HepG2 (cell line): ENCODE results near the gene TBXAS1. TPM values are rescaled to one million over a fixed set of nuclear protein-coding genes. Genes with fewer than 3 reads are reported as not detected.

Experiments
- ATAC-seq: fragments of 200-7000 bp; cut with Tn5 transposase; 3 replicates; pipeline ENCODE4 v1.9.1; 2020; ENCODE audit warnings: mild to moderate bottlenecking, moderate library complexity
- BruUV-seq: library from RNA; stranded (reverse); fragments of 400-500 nt; replicated peaks from 2 replicates; lab custom pipeline; 2021; lab: Mats Ljungman, UMichigan
- CTCF ChIA-PET: fragments of 300-600 bp; formaldehyde crosslinking; extraction: SDS; loops from one replicate; lab custom pipeline; 2021; ENCODE audit warnings: low total read pairs, inconsistent platforms, low intra/inter-chr PET ratio; lab: Yijun Ruan, JAX
- POLR2A ChIA-PET: fragments of 350-600 bp; sonication (Branson Sonifier 250); formaldehyde crosslinking; loops from one replicate; lab custom pipeline; 2020; ENCODE audit warnings: antibody characterized with exemption, inconsistent platforms; lab: Yijun Ruan, JAX
- DNase-seq: peaks from one replicate; pipeline ENCODE4 v3.0.0-alpha.2; 2015; ENCODE audit warnings: low spot score
- FAIRE-seq: peaks from 3 replicates; lab custom pipeline; 2011; peaks lifted over from hg19 to GRCh38; lab: Jason Lieb, UNC
- H2AFZ ChIP-seq: one replicate; pipeline ENCODE4 v1.6.1; 2011; ENCODE audit warnings: low read length, inconsistent platforms
- H3K27ac ChIP-seq: fragments of 300-600 bp; 3 replicates; pipeline ENCODE4 v1.8.0; 2011; ENCODE audit warnings: mixed run types, mild to moderate bottlenecking, mixed read lengths, low read length, inconsistent platforms; ENCODE audit not compliant: insufficient read depth; ENCODE audit errors: extremely low read length
- H3K27me3 ChIP-seq, 2 experiments: fragments of 200-600 bp in 1 of 2; 2 replicates in 1 of 2; 3 replicates in 1 of 2; pipeline versions ENCODE4 v1.6.0 to v1.8.0; 2011; ENCODE audit warnings: low read length in 2 of 2, mild to moderate bottlenecking in 2 of 2, moderate library complexity in 2 of 2, inconsistent platforms in 1 of 2; ENCODE audit not compliant: insufficient read depth in 2 of 2, control insufficient read depth in 1 of 2
- H3K36me3 ChIP-seq, 2 experiments: fragments of 200-600 bp in 1 of 2; replicated peaks in 1 of 2; 2 replicates in 1 of 2; 3 replicates in 1 of 2; pipeline versions ENCODE4 v1.5.1 to v1.8.0; 2011; ENCODE audit warnings: low read length in 2 of 2, inconsistent platforms in 1 of 2; ENCODE audit not compliant: insufficient read depth in 2 of 2, control insufficient read depth in 1 of 2
- H3K4me1 ChIP-seq: 2 replicates; pipeline ENCODE4 v1.5.1; 2012; ENCODE audit warnings: low read length, inconsistent platforms; ENCODE audit not compliant: insufficient read depth
- H3K4me2 ChIP-seq: 2 replicates; pipeline ENCODE4 v1.6.0; 2011; ENCODE audit warnings: low read depth, low read length, inconsistent platforms
- H3K4me3 ChIP-seq, 3 experiments: fragments of 200-600 bp in 1 of 3; sonication (generic), shearing (Covaris generic) in 1 of 3; replicated peaks in 1 of 3; 2 replicates each; pipeline ENCODE4 v1.5.1; 2011 to 2016; ENCODE audit warnings: low read length in 3 of 3, inconsistent platforms in 2 of 3, low read depth in 2 of 3, mild to moderate bottlenecking in 2 of 3, control low read depth in 1 of 3, mixed read lengths in 1 of 3; ENCODE audit not compliant: insufficient read depth in 1 of 3
- H3K79me2 ChIP-seq: one replicate; pipeline ENCODE4 v1.6.1; 2011; ENCODE audit warnings: low read length, inconsistent platforms; ENCODE audit not compliant: insufficient read depth
- H3K9ac ChIP-seq: 2 replicates; pipeline ENCODE4 v1.6.0; 2011; ENCODE audit warnings: mild to moderate bottlenecking, low read depth, low read length, inconsistent platforms; ENCODE audit not compliant: insufficient read depth
- H3K9me3 ChIP-seq: 2 replicates; pipeline ENCODE4 v1.5.1; 2012; ENCODE audit warnings: mild to moderate bottlenecking, low read length
- H4K20me1 ChIP-seq: 2 replicates; pipeline ENCODE4 v1.6.0; 2011; ENCODE audit warnings: inconsistent platforms, mild to moderate bottlenecking, low read length, moderate library complexity; ENCODE audit not compliant: insufficient read depth
- EHMT2 ChIP-seq: fragments of 200-600 bp; sonication (generic); IDR thresholded peaks from 2 replicates; pipeline ENCODE4 v1.7.0; 2017; ENCODE audit warnings: antibody characterized with exemption, low read depth, low read length, borderline replicate concordance
- ELF4 ChIP-seq: sonication (generic); formaldehyde crosslinking; IDR thresholded peaks from 2 replicates; pipeline ENCODE4 v1.5.0; 2020; ENCODE audit warnings: missing genetic modification reagents, mild to moderate bottlenecking, moderate library complexity, borderline replicate concordance
- HNRNPL ChIP-seq: fragments of 200-400 bp; formaldehyde crosslinking; IDR thresholded peaks from 2 replicates; pipeline ENCODE4 v1.6.1; 2017; ENCODE audit warnings: mild to moderate bottlenecking, low read depth, low read length
- NCOR1 ChIP-seq: fragments of 200-600 bp; sonication (generic); IDR thresholded peaks from 2 replicates; pipeline ENCODE4 v1.7.0; 2017; ENCODE audit warnings: antibody characterized with exemption, low read length, borderline replicate concordance
- NFYC ChIP-seq: IDR thresholded peaks from 2 replicates; pipeline ENCODE4 v1.6.1; 2016; ENCODE audit warnings: missing genetic modification reagents, missing compliant biosample characterization
- NR2C2 ChIP-seq: sonication (generic); formaldehyde crosslinking; IDR thresholded peaks from 2 replicates; pipeline ENCODE4 v1.4.0; 2020; ENCODE audit warnings: missing genetic modification reagents, mild to moderate bottlenecking, moderate library complexity, borderline replicate concordance
- PAF1 ChIP-seq: IDR thresholded peaks from 2 replicates; pipeline ENCODE4 v1.6.1; 2016; ENCODE audit warnings: missing genetic modification reagents, missing compliant biosample characterization
- RXRA ChIP-seq: sonication (generic); formaldehyde crosslinking; IDR thresholded peaks from 2 replicates; pipeline ENCODE4 v1.5.1; 2020; ENCODE audit warnings: missing genetic modification reagents
- SIN3A ChIP-seq: IDR thresholded peaks from 2 replicates; pipeline ENCODE4 v1.6.1; 2011; ENCODE audit warnings: low read depth, mild to moderate bottlenecking, control low read depth, low read length, borderline replicate concordance
- STAT5B ChIP-seq: sonication (generic); formaldehyde crosslinking; IDR thresholded peaks from 2 replicates; pipeline ENCODE4 v1.4.0; 2020; ENCODE audit warnings: missing genetic modification reagents
- ZBTB7A ChIP-seq: sonication (generic); formaldehyde crosslinking; IDR thresholded peaks from 2 replicates; pipeline ENCODE4 v1.8.0; 2022; ENCODE audit warnings: mild to moderate bottlenecking, missing genetic modification reagents
- ZNF292 ChIP-seq: sonication (generic); formaldehyde crosslinking; IDR thresholded peaks from 2 replicates; pipeline ENCODE4 v1.8.1; 2022; ENCODE audit warnings: mild to moderate bottlenecking, low read depth, missing genetic modification reagents, borderline replicate concordance
- ZNF496 ChIP-seq: sonication (generic); formaldehyde crosslinking; IDR thresholded peaks from 2 replicates; pipeline ENCODE4 v1.8.1; 2023; ENCODE audit warnings: mild to moderate bottlenecking, moderate library complexity, missing genetic modification reagents; ENCODE audit not compliant: insufficient replicate concordance
- ZNF75D ChIP-seq: sonication (generic); formaldehyde crosslinking; IDR thresholded peaks from 2 replicates; pipeline ENCODE4 v1.8.1; 2023; ENCODE audit warnings: missing genetic modification reagents, mild to moderate bottlenecking, borderline replicate concordance
- ZNF766 ChIP-seq: sonication (generic); formaldehyde crosslinking; IDR thresholded peaks from 2 replicates; pipeline ENCODE4 v1.5.0; 2020; ENCODE audit warnings: missing genetic modification reagents, borderline replicate concordance
- WGBS: methylation state at CpG from one replicate; pipeline ENCODE4 v1.1.6; 2017; ENCODE audit warnings: low lambda C conversion rate; 5-methylcytosine and 5-hydroxymethylcytosine counted together
- in situ Hi-C: cut with HindIII; loops from 2 replicates; pipeline ENCODE4 v1.10.0; 2017; ENCODE audit warnings: low pct_unique_long_range_greater_than_20kb; ENCODE audit not compliant: extremely low pct_ligation_motif_present
- intact Hi-C: fragments of 100-400 bp; cut with micrococcal nuclease; formaldehyde crosslinking; loops from one replicate; pipeline ENCODE4 v1.10.0; 2022; ENCODE audit not compliant: unreplicated experiment
- polyA plus RNA-seq, 8 experiments: library from polyadenylated mRNA; depleted of rRNA in 3 of 8; stranded (reverse) in 7 of 8; unstranded in 1 of 8; fragments of >200 nt; fragmentation: Illumina TruSeq in 4 of 8; extraction: Trizol in 4 of 8; gene quantifications; 2 replicates each; pipeline versions ENCODE4 v1.2.1 to v1.2.3, GENCODE V29; 2011 to 2016; ENCODE audit warnings: low read depth in 4 of 8, missing spikeins in 1 of 8, mixed read lengths in 1 of 8; ENCODE audit not compliant: insufficient read depth in 1 of 8
- total RNA-seq, 5 experiments: library from RNA; depleted of rRNA; stranded (reverse); fragments of >200 nt; fragmentation: Illumina TruSeq; extraction: Trizol; gene quantifications; 2 replicates each; pipeline ENCODE4 v1.2.3, GENCODE V29; 2016; ENCODE audit warnings: low read depth in 1 of 5
- TF ChIP-seq, protein P1 (sequence below): sonication (generic); formaldehyde crosslinking; IDR thresholded peaks from 2 replicates; pipeline ENCODE4 v1.4.0; 2020; ENCODE audit warnings: missing genetic modification reagents, borderline replicate concordance
- TF ChIP-seq, protein P2 (sequence below): sonication (generic); formaldehyde crosslinking; IDR thresholded peaks from 2 replicates; pipeline ENCODE4 v1.5.0; 2020; ENCODE audit warnings: missing genetic modification reagents
- TF ChIP-seq, protein P3 (sequence below): sonication (generic); formaldehyde crosslinking; IDR thresholded peaks from 2 replicates; pipeline ENCODE4 v1.4.0; 2020; ENCODE audit warnings: missing genetic modification reagents

TBXAS1 gene
- total and polyA plus RNA-seq, 2 of the 13 experiments (the other 11 are each of a cell fraction or from before 2014, with no cell fraction given) = 4.0 to 4.9 TPM

DNA sequence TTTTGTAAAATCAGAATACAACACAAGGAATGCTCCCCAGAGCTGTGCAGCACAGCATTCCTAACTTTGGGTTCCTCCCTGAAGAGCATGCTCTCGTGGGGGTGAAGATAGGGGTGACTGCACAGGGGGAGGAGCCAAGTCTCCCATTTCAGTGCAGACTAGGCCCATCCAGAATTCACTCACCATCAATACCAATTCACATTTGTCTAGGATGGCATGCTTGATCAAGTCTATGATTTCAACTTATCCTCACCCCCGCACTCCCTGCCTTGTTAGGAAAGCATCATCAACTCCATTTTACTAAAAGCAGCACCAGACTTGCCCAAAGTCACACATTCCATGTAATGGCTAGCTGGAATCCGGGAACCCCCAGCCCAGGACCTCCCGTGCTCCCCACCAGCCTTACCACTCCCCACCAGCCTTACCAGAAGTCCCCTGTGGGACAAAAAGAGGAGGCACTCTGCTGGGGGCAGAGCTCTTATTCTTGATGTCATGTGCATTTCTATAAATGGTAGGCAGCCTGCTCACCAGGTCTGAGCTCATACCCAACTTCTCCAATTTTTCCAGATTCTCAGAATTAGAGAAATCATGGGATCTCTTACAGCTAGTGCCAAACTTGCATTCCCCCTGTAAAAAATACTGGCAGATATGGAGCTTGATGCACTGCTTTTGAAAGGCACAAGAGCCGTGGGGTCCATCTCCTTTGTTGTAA lies 227.5 kb downstream of the TBXAS1 start (continued):
- no peak for TF ChIP-seq ZNF496 (CRISPR knock-in tag)
- TF ChIP-seq RXRA (CRISPR knock-in tag) = no peak
- no peak for TF ChIP-seq EHMT2

DNA sequence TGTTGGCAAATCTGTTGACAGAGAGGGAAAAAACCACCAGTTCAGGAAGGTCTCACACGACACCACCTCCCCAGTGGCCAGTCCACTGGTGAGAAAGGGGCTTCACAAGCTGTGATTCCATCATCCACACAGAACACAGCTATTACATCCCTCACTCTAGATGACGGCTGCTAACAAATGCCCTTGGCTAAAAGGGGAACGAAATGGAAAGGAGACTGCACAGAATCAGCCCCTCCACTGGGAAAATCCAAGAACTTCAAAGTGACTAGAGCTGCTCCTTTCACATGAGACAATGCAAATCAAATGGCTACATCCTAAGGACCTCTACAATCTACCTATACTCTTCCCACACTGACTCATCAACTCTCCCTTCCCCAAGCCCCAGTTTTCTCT lies 228.1 kb downstream of the TBXAS1 start:
- Histone ChIP-seq H4K20me1 (no peaks in the 10 kb centered on the region), H3K27me3 (no peaks in the 10 kb centered on the region), H3K4me1 (peaks cover 49% of the 10 kb centered on the region), H2AFZ (no peak overlapping the region), H3K9me3 (no peaks in the 10 kb centered on the region), H3K4me3 (no peak overlapping the region), H3K27ac (no peak overlapping the region), H3K4me2 (no peak overlapping the region), H3K36me3 (peaks cover 5 to 21% of the 10 kb centered on the region in 2 experiments), H3K79me2 (peaks cover 20% of the 10 kb centered on the region), H3K9ac (no peak overlapping the region)
- 97% methylated on average over 3 of the region's 3 CpGs for WGBS
- intact Hi-C loops (no loop called here), in situ Hi-C loops (no loop called here)
- POLR2A ChIA-PET = interaction anchor here (1.4 kb wide), 1 partner anchor 8 kb away, joined by 8 read pairs; no protein-coding TSS in a partner anchor
- no TSS peak for BruUV-seq
- FAIRE-seq = no peak
- CTCF ChIA-PET = no interaction called here
- no peak for ATAC-seq
- DNase-seq = no peak
- TF ChIP-seq NFYC (CRISPR knock-in tag) (no peak), ZNF766 (no peak), ZBTB7A (CRISPR knock-in tag) (no peak), ZNF75D (CRISPR knock-in tag) (no peak), ELF4 (no peak), STAT5B (CRISPR knock-in tag) (no peak), HNRNPL (no peak), NCOR1 (no peak), NR2C2 (CRISPR knock-in tag) (no peak), SIN3A (no peak), PAF1 (CRISPR knock-in tag) (no peak), ZNF292 (CRISPR knock-in tag) (no peak)
- TF ChIP-seq, protein P1, sequence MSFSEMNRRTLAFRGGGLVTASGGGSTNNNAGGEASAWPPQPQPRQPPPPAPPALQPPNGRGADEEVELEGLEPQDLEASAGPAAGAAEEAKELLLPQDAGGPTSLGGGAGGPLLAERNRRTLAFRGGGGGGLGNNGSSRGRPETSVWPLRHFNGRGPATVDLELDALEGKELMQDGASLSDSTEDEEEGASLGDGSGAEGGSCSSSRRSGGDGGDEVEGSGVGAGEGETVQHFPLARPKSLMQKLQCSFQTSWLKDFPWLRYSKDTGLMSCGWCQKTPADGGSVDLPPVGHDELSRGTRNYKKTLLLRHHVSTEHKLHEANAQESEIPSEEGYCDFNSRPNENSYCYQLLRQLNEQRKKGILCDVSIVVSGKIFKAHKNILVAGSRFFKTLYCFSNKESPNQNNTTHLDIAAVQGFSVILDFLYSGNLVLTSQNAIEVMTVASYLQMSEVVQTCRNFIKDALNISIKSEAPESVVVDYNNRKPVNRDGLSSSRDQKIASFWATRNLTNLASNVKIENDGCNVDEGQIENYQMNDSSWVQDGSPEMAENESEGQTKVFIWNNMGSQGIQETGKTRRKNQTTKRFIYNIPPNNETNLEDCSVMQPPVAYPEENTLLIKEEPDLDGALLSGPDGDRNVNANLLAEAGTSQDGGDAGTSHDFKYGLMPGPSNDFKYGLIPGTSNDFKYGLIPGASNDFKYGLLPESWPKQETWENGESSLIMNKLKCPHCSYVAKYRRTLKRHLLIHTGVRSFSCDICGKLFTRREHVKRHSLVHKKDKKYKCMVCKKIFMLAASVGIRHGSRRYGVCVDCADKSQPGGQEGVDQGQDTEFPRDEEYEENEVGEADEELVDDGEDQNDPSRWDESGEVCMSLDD (CRISPR knock-in tag) = no peak
- TF ChIP-seq, protein P2, sequence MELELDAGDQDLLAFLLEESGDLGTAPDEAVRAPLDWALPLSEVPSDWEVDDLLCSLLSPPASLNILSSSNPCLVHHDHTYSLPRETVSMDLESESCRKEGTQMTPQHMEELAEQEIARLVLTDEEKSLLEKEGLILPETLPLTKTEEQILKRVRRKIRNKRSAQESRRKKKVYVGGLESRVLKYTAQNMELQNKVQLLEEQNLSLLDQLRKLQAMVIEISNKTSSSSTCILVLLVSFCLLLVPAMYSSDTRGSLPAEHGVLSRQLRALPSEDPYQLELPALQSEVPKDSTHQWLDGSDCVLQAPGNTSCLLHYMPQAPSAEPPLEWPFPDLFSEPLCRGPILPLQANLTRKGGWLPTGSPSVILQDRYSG = no peak
- TF ChIP-seq, protein P3, sequence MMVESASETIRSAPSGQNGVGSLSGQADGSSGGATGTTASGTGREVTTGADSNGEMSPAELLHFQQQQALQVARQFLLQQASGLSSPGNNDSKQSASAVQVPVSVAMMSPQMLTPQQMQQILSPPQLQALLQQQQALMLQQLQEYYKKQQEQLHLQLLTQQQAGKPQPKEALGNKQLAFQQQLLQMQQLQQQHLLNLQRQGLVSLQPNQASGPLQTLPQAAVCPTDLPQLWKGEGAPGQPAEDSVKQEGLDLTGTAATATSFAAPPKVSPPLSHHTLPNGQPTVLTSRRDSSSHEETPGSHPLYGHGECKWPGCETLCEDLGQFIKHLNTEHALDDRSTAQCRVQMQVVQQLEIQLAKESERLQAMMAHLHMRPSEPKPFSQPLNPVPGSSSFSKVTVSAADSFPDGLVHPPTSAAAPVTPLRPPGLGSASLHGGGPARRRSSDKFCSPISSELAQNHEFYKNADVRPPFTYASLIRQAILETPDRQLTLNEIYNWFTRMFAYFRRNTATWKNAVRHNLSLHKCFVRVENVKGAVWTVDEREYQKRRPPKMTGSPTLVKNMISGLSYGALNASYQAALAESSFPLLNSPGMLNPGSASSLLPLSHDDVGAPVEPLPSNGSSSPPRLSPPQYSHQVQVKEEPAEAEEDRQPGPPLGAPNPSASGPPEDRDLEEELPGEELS (CRISPR knock-in tag) = no peak
